Uterus (tissue), 4 donors: ENCODE measurements around the gene AXIN1. TPM values are rescaled to one million over a fixed set of nuclear protein-coding genes. Genes with fewer than 3 reads are reported as not detected.

Experiments used
- DNase-seq, 2 donors: peaks; one replicate each; pipeline ENCODE4 v3.0.0-alpha.2; 2019 to 2020
- H3K27ac ChIP-seq, 2 donors: fragments of 200-600 bp; sonication (generic); 1 replicate in 1 of 2; 2 replicates in 1 of 2; pipeline ENCODE4 v1.5.1; 2016 to 2018
- H3K27me3 ChIP-seq, 2 donors: fragments of 200-600 bp; sonication (generic); one replicate each; pipeline ENCODE4 v1.5.1; 2018 to 2019; ENCODE audit warnings: control low read depth in 1 of 2
- H3K36me3 ChIP-seq, 2 donors: fragments of 200-600 bp; sonication (generic); one replicate each; pipeline ENCODE4 v1.5.1; 2019; ENCODE audit warnings: control low read depth in 1 of 2
- H3K4me1 ChIP-seq, 2 donors: fragments of 200-600 bp; sonication (generic); one replicate each; pipeline ENCODE4 v1.5.1; 2018 to 2019; ENCODE audit warnings: control low read depth in 1 of 2
- H3K4me3 ChIP-seq, 2 donors: fragments of 200-600 bp; sonication (generic); 1 replicate in 1 of 2; 2 replicates in 1 of 2; pipeline ENCODE4 v1.5.1; 2018 to 2019; ENCODE audit warnings: mild to moderate bottlenecking in 1 of 2
- H3K9me3 ChIP-seq, 2 donors: fragments of 200-600 bp; sonication (generic); one replicate each; pipeline ENCODE4 v1.5.1; 2019; ENCODE audit warnings: control low read depth in 1 of 2
- POLR2A ChIP-seq, 2 donors: fragments of 450-650 bp; IDR thresholded peaks; one replicate each; pipeline ENCODE4 v1.6.1; 2016; ENCODE audit warnings: antibody characterized with exemption in 2 of 2, mild to moderate bottlenecking in 1 of 2, moderate library complexity in 1 of 2
- intact Hi-C: fragments of 100-400 bp; cut with DNase I; formaldehyde crosslinking; loops from one replicate; pipeline ENCODE4 v1.15.1; 2023; ENCODE audit warnings: low total_unique reads
- total RNA-seq, 4 donors: library from RNA; depleted of rRNA in 3 of 4; stranded (reverse); fragments of >200 nt in 3 of 4; gene quantifications; one replicate each; pipeline versions ENCODE4 v1.1.0 to v1.2.4, GENCODE V29; 2014 to 2023
- TF ChIP-seq, protein P1 (sequence below), 4 experiments: fragments of 200-600 bp in 2 of 4; fragments of 450-650 bp in 2 of 4; sonication (generic) in 2 of 4; IDR thresholded peaks; one replicate each; pipeline ENCODE4 v1.5.1; 2016 to 2019; ENCODE audit warnings: antibody characterized with exemption in 4 of 4, mild to moderate bottlenecking in 2 of 4, moderate library complexity in 1 of 4
- donor health status: DM: yes; HTN: yes; CAD: no.

AXIN1 gene
- total RNA-seq, 4 donors from 2014 or later: 6.2 to 23.6 (median 19.9) TPM

DNA sequence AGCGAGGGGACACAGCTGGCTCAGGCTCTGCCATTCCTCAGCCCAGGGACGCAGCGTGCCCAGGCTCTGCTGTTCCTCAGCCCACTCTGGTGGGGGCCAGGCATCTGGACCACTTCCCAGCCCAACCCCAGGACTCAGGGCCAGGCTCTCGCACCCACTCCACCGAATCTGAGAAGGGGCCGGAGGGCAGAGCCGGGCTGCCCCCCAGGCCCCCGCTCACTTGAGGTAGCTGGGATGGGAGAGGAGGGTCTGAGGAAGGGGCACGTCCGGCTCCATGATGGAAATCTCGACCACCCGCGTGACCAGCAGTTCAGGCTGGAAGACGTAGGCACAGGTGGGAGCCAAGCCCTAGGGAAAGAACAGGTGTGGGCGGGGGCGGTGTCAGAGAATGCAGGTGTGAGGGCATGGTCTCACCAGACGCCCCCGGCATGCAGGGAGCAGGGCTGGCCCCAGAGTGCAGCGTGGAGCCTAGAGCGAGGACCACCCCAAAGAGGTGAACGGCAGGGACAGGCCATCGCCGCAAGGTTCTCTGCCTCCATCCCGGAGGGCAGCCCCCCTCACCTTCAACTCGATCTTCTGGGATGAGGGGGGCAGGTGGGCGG is 24.4 kb upstream of the AXIN1 start:
- Histone ChIP-seq H3K9me3 (no peaks in the 10 kb centered on the region), H3K27me3 (no peaks in the 10 kb centered on the region), H3K4me3 (no peak overlapping the region), H3K4me1 (no peaks in the 10 kb centered on the region), H3K27ac (no peak overlapping the region), H3K36me3 (no peaks in the 10 kb centered on the region)
- DNase-seq: no peak
- TF ChIP-seq POLR2A (IDR thresholded peaks at IDR 0.05): no peak
- TF ChIP-seq, protein P1, sequence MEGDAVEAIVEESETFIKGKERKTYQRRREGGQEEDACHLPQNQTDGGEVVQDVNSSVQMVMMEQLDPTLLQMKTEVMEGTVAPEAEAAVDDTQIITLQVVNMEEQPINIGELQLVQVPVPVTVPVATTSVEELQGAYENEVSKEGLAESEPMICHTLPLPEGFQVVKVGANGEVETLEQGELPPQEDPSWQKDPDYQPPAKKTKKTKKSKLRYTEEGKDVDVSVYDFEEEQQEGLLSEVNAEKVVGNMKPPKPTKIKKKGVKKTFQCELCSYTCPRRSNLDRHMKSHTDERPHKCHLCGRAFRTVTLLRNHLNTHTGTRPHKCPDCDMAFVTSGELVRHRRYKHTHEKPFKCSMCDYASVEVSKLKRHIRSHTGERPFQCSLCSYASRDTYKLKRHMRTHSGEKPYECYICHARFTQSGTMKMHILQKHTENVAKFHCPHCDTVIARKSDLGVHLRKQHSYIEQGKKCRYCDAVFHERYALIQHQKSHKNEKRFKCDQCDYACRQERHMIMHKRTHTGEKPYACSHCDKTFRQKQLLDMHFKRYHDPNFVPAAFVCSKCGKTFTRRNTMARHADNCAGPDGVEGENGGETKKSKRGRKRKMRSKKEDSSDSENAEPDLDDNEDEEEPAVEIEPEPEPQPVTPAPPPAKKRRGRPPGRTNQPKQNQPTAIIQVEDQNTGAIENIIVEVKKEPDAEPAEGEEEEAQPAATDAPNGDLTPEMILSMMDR (IDR thresholded peaks at IDR 0.05): no peak
- intact Hi-C loops: no loop called here

DNA sequence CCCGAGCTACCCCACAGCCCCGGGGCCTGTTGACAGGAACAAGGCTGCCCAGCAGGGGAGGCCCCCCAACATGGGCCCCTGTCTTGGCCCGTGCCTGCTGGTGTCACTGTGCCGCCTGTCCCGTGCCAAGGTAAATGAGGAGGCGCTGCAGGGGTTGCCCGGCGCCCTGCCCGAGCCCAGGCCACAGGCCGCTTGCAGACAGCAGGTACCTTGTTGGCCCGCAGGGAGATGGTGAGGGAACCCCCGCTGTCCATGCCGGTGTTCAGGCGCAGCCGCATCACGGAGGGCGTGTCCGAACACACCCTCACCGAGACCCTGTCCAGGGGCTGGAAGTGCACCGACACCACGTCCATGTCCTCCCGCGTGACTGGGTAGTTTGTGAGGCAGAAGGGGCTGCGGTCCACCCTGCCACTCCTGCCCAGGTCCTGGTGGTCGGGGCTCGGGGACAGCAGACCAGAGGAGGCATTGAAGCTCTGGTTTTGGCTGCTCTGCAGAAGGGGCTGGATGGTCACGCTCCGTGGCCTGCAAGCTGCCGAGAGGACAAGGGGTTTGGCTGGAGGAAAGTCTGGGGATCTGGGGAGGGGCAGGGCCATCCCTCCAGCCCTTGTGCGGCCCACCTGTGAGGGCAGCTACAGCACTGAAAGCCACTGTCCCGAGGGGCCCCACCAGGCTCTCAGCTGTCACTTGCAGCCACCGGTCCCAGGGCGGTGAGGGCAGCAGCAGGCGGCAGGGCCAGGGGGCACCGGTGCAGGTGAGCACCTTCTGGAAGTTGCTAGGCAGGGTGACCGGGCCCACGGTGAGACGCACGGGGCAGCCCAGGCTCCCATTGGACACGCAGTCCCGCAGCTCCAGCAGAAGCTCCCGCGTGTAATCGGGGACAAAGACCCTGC is 23.6 kb upstream of the AXIN1 start:
- no peak overlapping the region for H3K27ac ChIP-seq
- no peaks in the 10 kb centered on the region for H3K9me3 ChIP-seq
- H3K27me3 ChIP-seq: no peaks in the 10 kb centered on the region
- no peaks in the 10 kb centered on the region for H3K36me3 ChIP-seq
- no peak for DNase-seq
- intact Hi-C loops: no loop called here
- TF ChIP-seq, protein P1 (IDR thresholded peaks at IDR 0.05): no peak
- TF ChIP-seq POLR2A (IDR thresholded peaks at IDR 0.05): no peak
- no peak overlapping the region for H3K4me3 ChIP-seq
- H3K4me1 ChIP-seq: no peaks in the 10 kb centered on the region

DNA sequence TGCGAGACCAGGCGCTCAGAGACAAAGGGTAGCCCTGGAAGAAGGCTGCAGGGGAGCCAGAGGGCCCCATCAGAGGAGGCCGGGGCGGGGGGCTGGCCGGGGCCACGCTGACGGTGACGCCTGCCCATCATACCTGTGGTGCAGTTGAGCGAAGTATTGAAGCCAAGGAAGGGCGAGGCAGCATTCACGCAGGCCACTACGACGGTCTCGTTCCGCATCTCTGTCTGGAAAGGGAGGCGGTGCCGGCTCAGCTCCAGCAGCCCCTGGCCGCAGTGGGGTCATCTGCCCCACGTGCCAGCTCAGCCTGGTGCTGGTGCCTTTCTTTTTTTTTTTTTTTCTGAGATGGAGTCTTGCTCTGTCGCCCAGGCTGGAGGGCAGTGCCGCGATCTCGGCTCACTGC is 22.7 kb upstream of the AXIN1 start:
- DNase-seq: no peak
- intact Hi-C loops: no loop called here
- peaks cover 0 to 5% of the 10 kb centered on the region in 2 donors for H3K4me1 ChIP-seq
- TF ChIP-seq POLR2A (IDR thresholded peaks at IDR 0.05): no peak
- TF ChIP-seq, protein P1 (IDR thresholded peaks at IDR 0.05): no peak
- no peaks in the 10 kb centered on the region for H3K27me3 ChIP-seq
- no peak overlapping the region for H3K27ac ChIP-seq
- H3K9me3 ChIP-seq: no peaks in the 10 kb centered on the region
- no peaks in the 10 kb centered on the region for H3K36me3 ChIP-seq
- H3K4me3 ChIP-seq: no peak overlapping the region

DNA sequence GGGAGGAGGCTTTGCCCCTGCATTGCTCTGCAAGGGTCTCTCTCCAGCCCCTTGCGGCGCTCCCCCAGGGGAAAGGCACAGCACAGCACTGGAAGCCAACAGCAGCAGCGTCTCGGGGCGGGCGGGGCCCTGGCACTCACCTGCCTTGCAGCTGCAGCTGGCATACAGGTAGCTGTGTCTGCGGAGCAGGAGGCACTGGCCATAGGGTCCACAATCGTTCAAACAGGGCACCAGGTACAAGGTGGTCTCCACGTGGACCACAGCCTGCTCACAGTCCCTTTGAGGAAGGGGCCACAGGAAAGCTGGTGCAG is 22.0 kb upstream of the AXIN1 start:
- DNase-seq: no peak
- Histone ChIP-seq H3K27me3 (no peaks in the 10 kb centered on the region), H3K4me1 (peaks cover 4 to 11% of the 10 kb centered on the region in 2 donors), H3K4me3 (no peak overlapping the region), H3K9me3 (no peaks in the 10 kb centered on the region), H3K36me3 (no peaks in the 10 kb centered on the region), H3K27ac (no peak overlapping the region)
- intact Hi-C loops: no loop called here
- TF ChIP-seq, protein P1 (IDR thresholded peaks at IDR 0.05): no peak
- no peak for TF ChIP-seq POLR2A (IDR thresholded peaks at IDR 0.05)

GRCh38 chr16:373848-374615 is 21.5 kb upstream of the AXIN1 start:
- Histone ChIP-seq H3K4me3 (no peak overlapping the region), H3K27me3 (no peaks in the 10 kb centered on the region), H3K4me1 (peaks cover 4 to 11% of the 10 kb centered on the region in 2 donors), H3K27ac (no peak overlapping the region), H3K36me3 (no peaks in the 10 kb centered on the region), H3K9me3 (no peaks in the 10 kb centered on the region)
- TF ChIP-seq, protein P1 (IDR thresholded peaks at IDR 0.05): no peak
- TF ChIP-seq POLR2A (IDR thresholded peaks at IDR 0.05): no peak
- no peak for DNase-seq
- intact Hi-C loops: no loop called here
